ENCODE measurements around the gene ADPRS. TPM values are rescaled to one million over a fixed set of nuclear protein-coding genes. Genes with fewer than 3 reads are reported as not detected.

Gene ADPRS
- total RNA-seq, 1 experiment from 2014 or later, result 27.8 TPM

DNA sequence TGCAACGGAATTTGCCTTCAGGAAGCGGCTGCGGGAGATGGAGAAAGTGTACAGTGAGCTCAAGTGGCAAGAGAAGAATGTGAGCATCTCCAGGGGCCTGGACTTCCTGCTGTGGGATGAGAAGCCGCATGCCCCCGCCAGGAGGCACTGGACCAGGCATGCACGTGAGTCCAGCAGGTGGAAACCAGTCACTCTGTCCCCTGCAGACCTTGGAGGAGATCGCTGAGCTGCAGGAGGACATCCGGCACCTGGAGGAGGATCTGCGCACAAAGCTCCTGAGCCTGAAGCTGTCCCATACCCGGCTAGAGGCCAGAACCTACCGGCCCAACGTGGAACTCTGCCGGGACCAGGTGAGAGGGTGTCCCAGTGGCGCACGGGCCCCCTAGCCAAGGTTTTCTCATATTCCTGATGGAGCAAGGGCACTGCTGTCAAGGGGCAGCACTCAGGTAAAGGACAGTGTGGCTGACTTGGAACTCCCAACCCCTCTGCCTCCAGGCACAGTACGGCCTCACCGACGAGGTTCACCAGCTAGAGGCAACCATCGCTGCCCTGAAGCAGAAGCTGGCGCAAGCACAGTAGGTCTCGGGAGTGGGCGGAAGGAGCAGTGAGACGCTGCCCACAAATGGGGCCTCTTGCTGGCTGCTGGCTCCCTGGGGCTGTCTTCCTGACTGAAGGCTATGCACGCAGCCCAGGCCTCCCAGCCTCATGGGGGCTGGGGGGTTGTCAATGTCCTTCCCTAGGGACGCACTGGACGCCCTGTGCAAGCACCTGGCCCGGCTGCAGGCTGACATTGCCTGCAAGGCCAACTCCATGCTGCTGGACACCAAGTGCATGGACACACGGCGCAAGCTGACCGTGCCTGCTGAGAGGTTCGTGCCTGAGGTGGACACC, 1.2 kb upstream of the ADPRS start:
- no peaks in the 10 kb centered on the region for H3K9me3 ChIP-seq (ENCODE audit: control insufficient read depth, low read depth, low read length)
- no peaks in the 10 kb centered on the region for H3K4me1 ChIP-seq (ENCODE audit: insufficient read depth, low read length)
- no peak overlapping the region for H2BK15ac ChIP-seq (ENCODE audit: low read depth, low read length)
- H2BK120ac ChIP-seq (ENCODE audit: low read depth, low read length, poor library complexity, severe bottlenecking), result no peak overlapping the region
- H3K9me3 Mint-ChIP-seq, result no peaks in the 10 kb centered on the region; a peak in 1 of 5 replicates
- no peak overlapping the region for H2AK5ac ChIP-seq (ENCODE audit: insufficient read length, low read length)
- no peaks in the 10 kb centered on the region for H3K79me1 ChIP-seq (ENCODE audit: insufficient read depth, low read depth, low read length, poor library complexity, severe bottlenecking)
- no peak overlapping the region for H4K8ac ChIP-seq (replicated peaks; ENCODE audit: insufficient read length, low read depth, low read length)
- no peak overlapping the region for H2BK5ac ChIP-seq (ENCODE audit: insufficient read length, low read length)
- H3K14ac ChIP-seq (ENCODE audit: insufficient read depth, low read length), result no peak overlapping the region
- peaks cover 14% of the 10 kb centered on the region for H3K23me2 ChIP-seq (ENCODE audit: insufficient read length, low read depth, low read length, poor library complexity, severe bottlenecking)
- peaks cover 12% of the 10 kb centered on the region for H3K27me3 Mint-ChIP-seq (ENCODE audit: low read depth)
- DNase-seq, result peak; percentile 37
- H4K20me1 ChIP-seq (ENCODE audit: control insufficient read depth, insufficient read depth, insufficient read length), result no peaks in the 10 kb centered on the region
- WGBS (ENCODE audit: extremely low coverage, insufficient read length, low lambda C conversion rate), result no CpG with 5 or more reads among the region's 31 CpGs
- H3K4ac ChIP-seq (ENCODE audit: low read depth, low read length), result no peak overlapping the region
- H3K18ac ChIP-seq (ENCODE audit: insufficient read length, low read depth, low read length), result no peak overlapping the region
- H3K36me3 Mint-ChIP-seq (ENCODE audit: insufficient read depth in 1 of 3, low read depth in 3 of 3), result peaks cover 12 to 19% (median 16%) of the 10 kb centered on the region in 3 experiments; a peak in 6 of 7 replicates
- no peak overlapping the region for H3K4me2 ChIP-seq (ENCODE audit: insufficient read depth, insufficient read length, low read length)
- H3K56ac ChIP-seq (ENCODE audit: insufficient read length, low read depth, low read length), result no peak overlapping the region
- H3K23ac ChIP-seq (ENCODE audit: insufficient read length, low read depth, low read length), result no peak overlapping the region
- no peak overlapping the region for H4K91ac ChIP-seq (ENCODE audit: insufficient read length, low read depth, low read length)
- H3K9ac ChIP-seq (ENCODE audit: extremely low read depth, insufficient read length, low read length), result no peak overlapping the region
- H3K27ac Mint-ChIP-seq, result no peak overlapping the region
- no peak overlapping the region for H3K27ac ChIP-seq (ENCODE audit: insufficient read length, low read depth, low read length)
- H2BK20ac ChIP-seq (ENCODE audit: low read depth, low read length, poor library complexity, severe bottlenecking), result no peak overlapping the region
- TF ChIP-seq, protein P1, sequence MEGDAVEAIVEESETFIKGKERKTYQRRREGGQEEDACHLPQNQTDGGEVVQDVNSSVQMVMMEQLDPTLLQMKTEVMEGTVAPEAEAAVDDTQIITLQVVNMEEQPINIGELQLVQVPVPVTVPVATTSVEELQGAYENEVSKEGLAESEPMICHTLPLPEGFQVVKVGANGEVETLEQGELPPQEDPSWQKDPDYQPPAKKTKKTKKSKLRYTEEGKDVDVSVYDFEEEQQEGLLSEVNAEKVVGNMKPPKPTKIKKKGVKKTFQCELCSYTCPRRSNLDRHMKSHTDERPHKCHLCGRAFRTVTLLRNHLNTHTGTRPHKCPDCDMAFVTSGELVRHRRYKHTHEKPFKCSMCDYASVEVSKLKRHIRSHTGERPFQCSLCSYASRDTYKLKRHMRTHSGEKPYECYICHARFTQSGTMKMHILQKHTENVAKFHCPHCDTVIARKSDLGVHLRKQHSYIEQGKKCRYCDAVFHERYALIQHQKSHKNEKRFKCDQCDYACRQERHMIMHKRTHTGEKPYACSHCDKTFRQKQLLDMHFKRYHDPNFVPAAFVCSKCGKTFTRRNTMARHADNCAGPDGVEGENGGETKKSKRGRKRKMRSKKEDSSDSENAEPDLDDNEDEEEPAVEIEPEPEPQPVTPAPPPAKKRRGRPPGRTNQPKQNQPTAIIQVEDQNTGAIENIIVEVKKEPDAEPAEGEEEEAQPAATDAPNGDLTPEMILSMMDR (conservative IDR thresholded peaks at IDR 0.05), result peak; percentile 18; the same call in 1 of the 3 replicates
- no peak overlapping the region for H2BK12ac ChIP-seq (ENCODE audit: insufficient read length, low read depth, low read length)
- no peaks in the 10 kb centered on the region for H3K27me3 ChIP-seq (ENCODE audit: insufficient read depth, low read length)
- H4K5ac ChIP-seq (ENCODE audit: insufficient read length, low read depth, low read length), result no peak overlapping the region
- H3T11ph ChIP-seq (ENCODE audit: low read length), result no peak overlapping the region
- peaks cover 2% of the 10 kb centered on the region; the same call in 1 of the 2 replicates for H3K79me2 ChIP-seq (ENCODE audit: insufficient read depth, low read length)
- no peak overlapping the region for H2AFZ ChIP-seq (ENCODE audit: low read length)
- H3K4me3 Mint-ChIP-seq, result peak overlapping the region; percentile 5 to 56; a peak in 3 of 5 replicates
- peaks cover 17 to 25% of the 10 kb centered on the region in 2 experiments for H3K4me1 Mint-ChIP-seq
